HG03139 (cell line): Measurements from ENCODE around the gene TTF2.
"Not testable (repeated sequence)": the region's sequence is repeated elsewhere in the genome, so short reads cannot be mapped to it uniquely, and the experiment has no call there.

Experiments used
- ATAC-seq: cut with Tn5 transposase; IDR thresholded peaks from one replicate; pipeline ENCODE4 v1.9.1; 2021; ENCODE audit not compliant: unreplicated experiment

TTF2 gene

GRCh38 chr1:117147856-117148588, 87.9 kb downstream of the TTF2 start:
- ATAC-seq: no peak

GRCh38 chr1:117150316-117150715, 90.2 kb downstream of the TTF2 start:
- no peak for ATAC-seq

GRCh38 chr1:117151305-117151704, 91.2 kb downstream of the TTF2 start:
- not testable (repeated sequence) for ATAC-seq
